GM23338 (cell line): ENCODE data around the gene CDC14B. TPM values are rescaled to one million over a fixed set of nuclear protein-coding genes. Genes with fewer than 3 reads are reported as not detected.

Source experiments
- ATAC-seq: fragments of 200-7000 bp; cut with Tn5 transposase; 3 replicates; pipeline ENCODE4 v1.9.1; 2020
- DNase-seq: peaks from one replicate; pipeline ENCODE4 v3.0.0-alpha.2; 2015; ENCODE audit warnings: low spot score
- H2AFZ ChIP-seq: fragments of 200-600 bp; sonication (generic); 2 replicates; pipeline ENCODE4 v1.8.0; 2016; ENCODE audit warnings: antibody characterized with exemption, mild to moderate bottlenecking, moderate library complexity
- H3F3A ChIP-seq: fragments of 200-600 bp; sonication (generic); replicated peaks from 2 replicates; pipeline ENCODE4 v1.8.0; 2017; ENCODE audit warnings: antibody characterized with exemption, mixed run types, low read depth
- H3K27ac ChIP-seq: fragments of 200-600 bp; sonication (generic); 2 replicates; pipeline ENCODE4 v1.6.1; 2016; ENCODE audit warnings: low read depth
- H3K27me3 ChIP-seq: fragments of 200-600 bp; sonication (generic); 2 replicates; pipeline ENCODE4 v1.8.0; 2016; ENCODE audit warnings: mild to moderate bottlenecking, mixed run types, moderate library complexity; ENCODE audit not compliant: insufficient read depth
- H3K36me3 ChIP-seq: fragments of 200-600 bp; sonication (generic); 2 replicates; pipeline ENCODE4 v1.8.0; 2016; ENCODE audit warnings: mild to moderate bottlenecking; ENCODE audit not compliant: insufficient read depth
- H3K4me1 ChIP-seq: fragments of 200-600 bp; sonication (generic); 2 replicates; pipeline ENCODE4 v1.8.0; 2016; ENCODE audit warnings: mild to moderate bottlenecking, moderate library complexity; ENCODE audit not compliant: insufficient read depth
- H3K4me2 ChIP-seq: fragments of 200-600 bp; sonication (generic); 2 replicates; pipeline ENCODE4 v1.7.1; 2017; ENCODE audit warnings: mixed run types
- H3K4me3 ChIP-seq: fragments of 200-600 bp; sonication (generic); 2 replicates; pipeline ENCODE4 v1.6.1; 2016; ENCODE audit warnings: mixed run types
- H3K79me2 ChIP-seq: fragments of 200-600 bp; sonication (generic); replicated peaks from 2 replicates; pipeline ENCODE4 v1.8.0; 2017; ENCODE audit warnings: mild to moderate bottlenecking; ENCODE audit not compliant: insufficient read depth
- H3K9me2 ChIP-seq: fragments of 200-600 bp; sonication (generic); 2 replicates; pipeline ENCODE4 v1.8.0; 2017; ENCODE audit not compliant: insufficient read depth
- H4K20me1 ChIP-seq: fragments of 200-600 bp; sonication (generic); replicated peaks from 2 replicates; pipeline ENCODE4 v1.8.0; 2017; ENCODE audit warnings: mild to moderate bottlenecking; ENCODE audit not compliant: insufficient read depth
- H3K27ac Mint-ChIP-seq: 2 replicates; pipeline ENCODE4 v1.8.0; 2020; ENCODE audit warnings: inconsistent platforms, mild to moderate bottlenecking, moderate library complexity, mixed read lengths
- H3K27me3 Mint-ChIP-seq: 3 replicates; pipeline ENCODE4 v1.8.0; 2022; ENCODE audit warnings: low read depth, mild to moderate bottlenecking, moderate library complexity, mixed read lengths, inconsistent platforms; ENCODE audit not compliant: insufficient read depth, poor library complexity
- H3K36me3 Mint-ChIP-seq: 3 replicates; pipeline ENCODE4 v1.8.0; 2021; ENCODE audit warnings: low read depth, mild to moderate bottlenecking, inconsistent platforms, moderate library complexity, mixed read lengths
- H3K4me1 Mint-ChIP-seq: 3 replicates; pipeline ENCODE4 v1.8.0; 2020; ENCODE audit warnings: mild to moderate bottlenecking, inconsistent platforms, mixed read lengths
- H3K4me3 Mint-ChIP-seq: 3 replicates; pipeline ENCODE4 v1.8.0; 2021; ENCODE audit warnings: moderate library complexity, mild to moderate bottlenecking, inconsistent platforms, mixed read lengths
- H3K9me3 Mint-ChIP-seq: 3 replicates; pipeline ENCODE4 v1.8.0; 2020; ENCODE audit warnings: moderate library complexity, mild to moderate bottlenecking, inconsistent platforms, mixed read lengths
- CREB1 ChIP-seq: fragments of 250-450 bp; sonication (Bioruptor Pico); IDR thresholded peaks from 2 replicates; pipeline ENCODE4 v1.5.0; 2020; ENCODE audit warnings: low read depth, mild to moderate bottlenecking, moderate library complexity
- EZH2 ChIP-seq: fragments of 200-600 bp; sonication (generic); IDR thresholded peaks from one replicate; pipeline ENCODE4 v1.8.0; 2017; ENCODE audit warnings: antibody characterized with exemption, mild to moderate bottlenecking, low read depth; ENCODE audit not compliant: unreplicated experiment
- JUNB ChIP-seq: IDR thresholded peaks from one replicate; pipeline ENCODE4 v1.6.1; 2016; ENCODE audit warnings: antibody characterized with exemption; ENCODE audit not compliant: unreplicated experiment
- NANOG ChIP-seq: IDR thresholded peaks from 2 replicates; pipeline ENCODE4 v1.6.1; 2016; ENCODE audit warnings: antibody characterized with exemption, borderline replicate concordance
- POLR2AphosphoS5 ChIP-seq: IDR thresholded peaks from 2 replicates; pipeline ENCODE4 v1.6.1; 2016; ENCODE audit warnings: antibody characterized with exemption, low read depth
- polyA plus RNA-seq: library from polyadenylated mRNA; unstranded; fragments of >200 nt; fragmentation: Nextera tagmentation; extraction: Ambion mirVana; gene quantifications from 2 replicates; pipeline ENCODE4 v1.2.1, GENCODE V29; 2016
- total RNA-seq: library from RNA; depleted of rRNA; stranded (reverse); fragments of >200 nt; shearing (Covaris generic); gene quantifications from 2 replicates; pipeline ENCODE4 v1.2.3, GENCODE V29; 2014
- TF ChIP-seq, protein P1 (sequence below): fragments of 250-450 bp; sonication (Bioruptor Pico); IDR thresholded peaks from 2 replicates; pipeline ENCODE4 v1.5.0; 2020; ENCODE audit warnings: mild to moderate bottlenecking, moderate library complexity
- TF ChIP-seq, protein P2 (sequence below), 2 experiments: fragments of 200-600 bp in 1 of 2; sonication (generic) in 1 of 2; conservative IDR thresholded peaks; 2 replicates each; pipeline versions ENCODE4 v1.5.1 to v1.6.1; 2016 to 2017; ENCODE audit warnings: antibody characterized with exemption in 2 of 2, low read depth in 2 of 2, mild to moderate bottlenecking in 2 of 2, moderate library complexity in 1 of 2

Gene CDC14B
- total and polyA plus RNA-seq, 2 experiments from 2014 or later = 12.2 to 52.1 TPM

DNA sequence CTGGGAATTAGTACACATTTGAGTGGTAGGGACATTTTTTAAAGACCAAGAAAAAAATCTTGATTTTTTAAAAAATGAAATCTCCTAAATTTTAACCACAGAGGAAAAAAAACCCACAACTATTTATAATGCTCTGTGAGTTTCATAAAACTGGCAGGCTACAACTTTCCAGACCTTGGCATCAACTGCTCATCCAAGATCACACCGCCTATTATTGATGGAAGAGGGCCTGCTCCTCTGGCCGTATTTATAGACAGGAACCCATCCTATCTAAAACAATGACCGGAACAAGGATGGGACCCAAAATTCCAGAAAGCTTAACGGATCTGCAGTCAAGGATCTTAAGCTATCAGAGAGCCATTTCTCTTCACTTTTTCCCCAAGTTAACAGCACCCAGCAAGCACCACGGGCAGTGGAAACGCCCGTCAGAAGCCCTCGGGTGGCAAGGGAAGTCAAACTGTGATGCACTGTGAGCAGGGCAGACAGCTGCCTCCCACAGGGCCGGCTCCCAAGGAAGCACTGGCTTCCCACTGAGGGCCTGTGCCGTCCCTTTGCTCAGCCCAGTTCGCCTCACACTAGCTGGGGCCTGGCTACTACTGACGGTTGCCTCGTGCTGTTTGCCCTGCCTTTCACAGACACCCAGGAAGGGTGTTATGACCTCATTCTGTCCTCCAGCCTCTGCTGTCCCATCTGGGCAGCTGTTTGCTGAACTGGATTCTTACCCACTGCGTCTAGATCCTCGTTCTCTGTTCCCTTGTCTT lies 62.8 kb downstream of the CDC14B start:
- ATAC-seq (peak; percentile 83), DNase-seq (peak; percentile 14)
- Histone ChIP-seq H3K4me3 (no peak overlapping the region), H3K27ac (peak overlapping the region; percentile 51; the same call in 1 of the 2 replicates), H2AFZ (no peak overlapping the region), H3K9me2 (no peaks in the 10 kb centered on the region), H3K4me1 (peaks cover 20% of the 10 kb centered on the region), H3K27me3 (no peaks in the 10 kb centered on the region), H3K36me3 (no peaks in the 10 kb centered on the region), H3K4me2 (no peak overlapping the region), H3K79me2 (no peaks in the 10 kb centered on the region), H3F3A (no peaks in the 10 kb centered on the region), H4K20me1 (no peaks in the 10 kb centered on the region)
- Mint-ChIP-seq H3K9me3 (no peaks in the 10 kb centered on the region), H3K36me3 (peaks cover 4% of the 10 kb centered on the region; the same call in 2 of the 3 replicates), H3K27ac (peak overlapping the region; percentile 62), H3K4me1 (peaks cover 32% of the 10 kb centered on the region), H3K27me3 (no peaks in the 10 kb centered on the region), H3K4me3 (no peak overlapping the region)
- TF ChIP-seq CREB1 (CRISPR knock-in tag) = no peak
- no peak for TF ChIP-seq EZH2
- TF ChIP-seq, protein P1, sequence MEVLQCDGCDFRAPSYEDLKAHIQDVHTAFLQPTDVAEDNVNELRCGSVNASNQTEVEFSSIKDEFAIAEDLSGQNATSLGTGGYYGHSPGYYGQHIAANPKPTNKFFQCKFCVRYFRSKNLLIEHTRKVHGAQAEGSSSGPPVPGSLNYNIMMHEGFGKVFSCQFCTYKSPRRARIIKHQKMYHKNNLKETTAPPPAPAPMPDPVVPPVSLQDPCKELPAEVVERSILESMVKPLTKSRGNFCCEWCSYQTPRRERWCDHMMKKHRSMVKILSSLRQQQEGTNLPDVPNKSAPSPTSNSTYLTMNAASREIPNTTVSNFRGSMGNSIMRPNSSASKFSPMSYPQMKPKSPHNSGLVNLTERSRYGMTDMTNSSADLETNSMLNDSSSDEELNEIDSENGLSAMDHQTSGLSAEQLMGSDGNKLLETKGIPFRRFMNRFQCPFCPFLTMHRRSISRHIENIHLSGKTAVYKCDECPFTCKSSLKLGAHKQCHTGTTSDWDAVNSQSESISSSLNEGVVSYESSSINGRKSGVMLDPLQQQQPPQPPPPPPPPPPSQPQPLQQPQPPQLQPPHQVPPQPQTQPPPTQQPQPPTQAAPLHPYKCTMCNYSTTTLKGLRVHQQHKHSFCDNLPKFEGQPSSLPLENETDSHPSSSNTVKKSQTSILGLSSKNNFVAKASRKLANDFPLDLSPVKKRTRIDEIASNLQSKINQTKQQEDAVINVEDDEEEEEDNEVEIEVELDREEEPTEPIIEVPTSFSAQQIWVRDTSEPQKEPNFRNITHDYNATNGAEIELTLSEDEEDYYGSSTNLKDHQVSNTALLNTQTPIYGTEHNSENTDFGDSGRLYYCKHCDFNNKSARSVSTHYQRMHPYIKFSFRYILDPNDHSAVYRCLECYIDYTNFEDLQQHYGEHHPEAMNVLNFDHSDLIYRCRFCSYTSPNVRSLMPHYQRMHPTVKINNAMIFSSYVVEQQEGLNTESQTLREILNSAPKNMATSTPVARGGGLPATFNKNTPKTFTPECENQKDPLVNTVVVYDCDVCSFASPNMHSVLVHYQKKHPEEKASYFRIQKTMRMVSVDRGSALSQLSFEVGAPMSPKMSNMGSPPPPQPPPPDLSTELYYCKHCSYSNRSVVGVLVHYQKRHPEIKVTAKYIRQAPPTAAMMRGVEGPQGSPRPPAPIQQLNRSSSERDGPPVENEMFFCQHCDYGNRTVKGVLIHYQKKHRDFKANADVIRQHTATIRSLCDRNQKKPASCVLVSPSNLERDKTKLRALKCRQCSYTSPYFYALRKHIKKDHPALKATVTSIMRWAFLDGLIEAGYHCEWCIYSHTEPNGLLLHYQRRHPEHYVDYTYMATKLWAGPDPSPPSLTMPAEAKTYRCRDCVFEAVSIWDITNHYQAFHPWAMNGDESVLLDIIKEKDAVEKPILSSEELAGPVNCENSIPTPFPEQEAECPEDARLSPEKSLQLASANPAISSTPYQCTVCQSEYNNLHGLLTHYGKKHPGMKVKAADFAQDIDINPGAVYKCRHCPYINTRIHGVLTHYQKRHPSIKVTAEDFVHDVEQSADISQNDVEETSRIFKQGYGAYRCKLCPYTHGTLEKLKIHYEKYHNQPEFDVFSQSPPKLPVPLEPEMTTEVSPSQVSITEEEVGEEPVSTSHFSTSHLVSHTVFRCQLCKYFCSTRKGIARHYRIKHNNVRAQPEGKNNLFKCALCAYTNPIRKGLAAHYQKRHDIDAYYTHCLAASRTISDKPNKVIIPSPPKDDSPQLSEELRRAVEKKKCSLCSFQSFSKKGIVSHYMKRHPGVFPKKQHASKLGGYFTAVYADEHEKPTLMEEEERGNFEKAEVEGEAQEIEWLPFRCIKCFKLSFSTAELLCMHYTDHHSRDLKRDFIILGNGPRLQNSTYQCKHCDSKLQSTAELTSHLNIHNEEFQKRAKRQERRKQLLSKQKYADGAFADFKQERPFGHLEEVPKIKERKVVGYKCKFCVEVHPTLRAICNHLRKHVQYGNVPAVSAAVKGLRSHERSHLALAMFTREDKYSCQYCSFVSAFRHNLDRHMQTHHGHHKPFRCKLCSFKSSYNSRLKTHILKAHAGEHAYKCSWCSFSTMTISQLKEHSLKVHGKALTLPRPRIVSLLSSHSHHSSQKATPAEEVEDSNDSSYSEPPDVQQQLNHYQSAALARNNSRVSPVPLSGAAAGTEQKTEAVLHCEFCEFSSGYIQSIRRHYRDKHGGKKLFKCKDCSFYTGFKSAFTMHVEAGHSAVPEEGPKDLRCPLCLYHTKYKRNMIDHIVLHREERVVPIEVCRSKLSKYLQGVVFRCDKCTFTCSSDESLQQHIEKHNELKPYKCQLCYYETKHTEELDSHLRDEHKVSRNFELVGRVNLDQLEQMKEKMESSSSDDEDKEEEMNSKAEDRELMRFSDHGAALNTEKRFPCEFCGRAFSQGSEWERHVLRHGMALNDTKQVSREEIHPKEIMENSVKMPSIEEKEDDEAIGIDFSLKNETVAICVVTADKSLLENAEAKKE (CRISPR knock-in tag) = no peak
- no peak for TF ChIP-seq NANOG
- no peak for TF ChIP-seq POLR2AphosphoS5
- TF ChIP-seq JUNB = no peak
- TF ChIP-seq, protein P2, sequence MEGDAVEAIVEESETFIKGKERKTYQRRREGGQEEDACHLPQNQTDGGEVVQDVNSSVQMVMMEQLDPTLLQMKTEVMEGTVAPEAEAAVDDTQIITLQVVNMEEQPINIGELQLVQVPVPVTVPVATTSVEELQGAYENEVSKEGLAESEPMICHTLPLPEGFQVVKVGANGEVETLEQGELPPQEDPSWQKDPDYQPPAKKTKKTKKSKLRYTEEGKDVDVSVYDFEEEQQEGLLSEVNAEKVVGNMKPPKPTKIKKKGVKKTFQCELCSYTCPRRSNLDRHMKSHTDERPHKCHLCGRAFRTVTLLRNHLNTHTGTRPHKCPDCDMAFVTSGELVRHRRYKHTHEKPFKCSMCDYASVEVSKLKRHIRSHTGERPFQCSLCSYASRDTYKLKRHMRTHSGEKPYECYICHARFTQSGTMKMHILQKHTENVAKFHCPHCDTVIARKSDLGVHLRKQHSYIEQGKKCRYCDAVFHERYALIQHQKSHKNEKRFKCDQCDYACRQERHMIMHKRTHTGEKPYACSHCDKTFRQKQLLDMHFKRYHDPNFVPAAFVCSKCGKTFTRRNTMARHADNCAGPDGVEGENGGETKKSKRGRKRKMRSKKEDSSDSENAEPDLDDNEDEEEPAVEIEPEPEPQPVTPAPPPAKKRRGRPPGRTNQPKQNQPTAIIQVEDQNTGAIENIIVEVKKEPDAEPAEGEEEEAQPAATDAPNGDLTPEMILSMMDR (conservative IDR thresholded peaks at IDR 0.05; ENCODE audit: low read depth in 2 of 2) = no peak
